B cell (primary cell): ENCODE measurements around the gene MDGA2. TPM values are rescaled to one million over a fixed set of nuclear protein-coding genes. Genes with fewer than 3 reads are reported as not detected.

ENCODE experiments used
- ATAC-seq: fragments of 200-7000 bp; cut with Tn5 transposase; one replicate; pipeline ENCODE4 v1.10.0; 2021; ENCODE audit warnings: low read depth, mild to moderate bottlenecking, moderate number of reproducible peaks, moderate library complexity
- CTCF ChIA-PET: fragments of 350-600 bp; sonication (Branson Sonifier 250); formaldehyde crosslinking; loops from one replicate; lab custom pipeline; 2021; ENCODE audit warnings: antibody characterized with exemption, inconsistent platforms; lab: Charles Lee
- POLR2A ChIA-PET: fragments of 350-600 bp; sonication (Branson Sonifier 250); formaldehyde crosslinking; loops from one replicate; lab custom pipeline; 2021; ENCODE audit warnings: antibody characterized with exemption; lab: Charles Lee
- DNase-seq: peaks from one replicate; pipeline ENCODE4 v3.0.0; 2013
- H2AFZ ChIP-seq: 2 replicates; pipeline ENCODE4 v1.6.1; 2012; ENCODE audit warnings: mild to moderate bottlenecking, low read depth, low read length; ENCODE audit not compliant: insufficient read depth, poor library complexity, severe bottlenecking
- H3K27ac ChIP-seq, 2 donors: 1 replicate in 1 of 2; 2 replicates in 1 of 2; pipeline ENCODE4 v1.5.1; 2012 to 2013; ENCODE audit warnings: low read length in 2 of 2, mild to moderate bottlenecking in 2 of 2, moderate library complexity in 1 of 2
- H3K27me3 ChIP-seq, 4 experiments: fragments of 200-600 bp in 1 of 4; sonication (generic) in 1 of 4; replicated peaks in 1 of 4; 1 replicate in 2 of 4; 2 replicates in 2 of 4; pipeline versions ENCODE4 v1.6.1 to v1.7.0; 2013 to 2016; ENCODE audit warnings: low read length in 3 of 4, mild to moderate bottlenecking in 2 of 4, mixed read lengths in 1 of 4, moderate library complexity in 1 of 4; ENCODE audit not compliant: insufficient read depth in 4 of 4, control insufficient read depth in 3 of 4; ENCODE audit errors: control extremely low read depth in 1 of 4
- H3K36me3 ChIP-seq, 2 experiments: replicated peaks in 1 of 2; 1 replicate in 1 of 2; 2 replicates in 1 of 2; pipeline versions ENCODE4 v1.6.1 to v1.7.1; 2013; ENCODE audit warnings: low read length in 1 of 2; ENCODE audit not compliant: insufficient read depth in 2 of 2, control insufficient read depth in 1 of 2; ENCODE audit errors: control extremely low read depth in 1 of 2, extremely low read depth in 1 of 2
- H3K4me1 ChIP-seq, 2 donors: fragments of 200-600 bp in 1 of 2; sonication (generic) in 1 of 2; 1 replicate in 1 of 2; 2 replicates in 1 of 2; pipeline versions ENCODE4 v1.5.1 to v1.6.1; 2013 to 2017; ENCODE audit warnings: low read length in 2 of 2; ENCODE audit not compliant: control insufficient read depth in 2 of 2, insufficient read depth in 2 of 2
- H3K4me2 ChIP-seq: replicated peaks from 2 replicates; pipeline ENCODE3; 2012; ENCODE audit warnings: mild to moderate bottlenecking, low read depth, low read length; ENCODE audit not compliant: poor library complexity, severe bottlenecking
- H3K4me3 ChIP-seq, 5 experiments: fragments of 200-600 bp in 1 of 5; sonication (generic) in 1 of 5; 1 replicate in 3 of 5; 2 replicates in 2 of 5; pipeline versions ENCODE4 v1.5.1 to v1.7.0; 2011 to 2016; ENCODE audit warnings: low read length in 4 of 5, mild to moderate bottlenecking in 4 of 5, low read depth in 2 of 5, control low read depth in 1 of 5, moderate library complexity in 1 of 5; ENCODE audit not compliant: insufficient read depth in 1 of 5; ENCODE audit errors: control extremely low read depth in 1 of 5, extremely low read depth in 1 of 5
- H3K79me2 ChIP-seq: fragments of 200-600 bp; sonication (generic); one replicate; pipeline ENCODE4 v1.6.0; 2016; ENCODE audit warnings: low read length; ENCODE audit not compliant: control insufficient read depth, insufficient read depth
- H3K9ac ChIP-seq: fragments of 200-600 bp; sonication (generic); 2 replicates; pipeline ENCODE4 v1.6.1; 2017; ENCODE audit warnings: mild to moderate bottlenecking, low read length, moderate library complexity
- H3K9me3 ChIP-seq, 3 donors: one replicate each; pipeline versions ENCODE4 v1.6.1 to v1.7.1; 2013; ENCODE audit warnings: low read length in 2 of 3; ENCODE audit not compliant: control insufficient read depth in 2 of 3, insufficient read depth in 1 of 3; ENCODE audit errors: control extremely low read depth in 1 of 3
- H4K20me1 ChIP-seq: 2 replicates; pipeline ENCODE4 v1.6.0; 2012; ENCODE audit warnings: mild to moderate bottlenecking, low read length; ENCODE audit not compliant: insufficient read depth, control insufficient read depth, poor library complexity, severe bottlenecking
- H3K27ac Mint-ChIP-seq: one replicate; pipeline ENCODE4 v1.8.0; 2021; ENCODE audit warnings: mixed read lengths
- H3K27me3 Mint-ChIP-seq: one replicate; pipeline ENCODE4 v1.8.0; 2021; ENCODE audit warnings: mixed read lengths
- H3K4me1 Mint-ChIP-seq: one replicate; pipeline ENCODE4 v1.8.0; 2021; ENCODE audit warnings: mixed read lengths
- H3K4me3 Mint-ChIP-seq: one replicate; pipeline ENCODE4 v1.8.0; 2021; ENCODE audit warnings: mixed read lengths
- H3K9me3 Mint-ChIP-seq: one replicate; pipeline ENCODE4 v1.8.0; 2022; ENCODE audit warnings: mixed read lengths; ENCODE audit not compliant: insufficient read depth
- CTCF ChIP-seq: fragments of 200-600 bp; IDR thresholded peaks from one replicate; pipeline ENCODE4 v1.8.0; 2022; ENCODE audit warnings: antibody characterized with exemption, mild to moderate bottlenecking
- EZH2 ChIP-seq: IDR thresholded peaks from 2 replicates; pipeline ENCODE4 v1.6.1; 2012; ENCODE audit warnings: borderline replicate concordance, low read depth, mild to moderate bottlenecking, moderate library complexity, low read length; ENCODE audit not compliant: insufficient read depth, poor library complexity, severe bottlenecking
- WGBS: methylation state at CpG from one replicate; pipeline ENCODE4 v1.1.5; 2013; ENCODE audit warnings: missing lambda C conversion rate; ENCODE audit not compliant: insufficient coverage; 5-methylcytosine and 5-hydroxymethylcytosine counted together
- intact Hi-C: fragments of 100-400 bp; cut with micrococcal nuclease; formaldehyde crosslinking; loops from one replicate; pipeline ENCODE4 v1.10.0; 2022
- polyA plus RNA-seq: library from polyadenylated mRNA; depleted of rRNA; stranded (reverse); fragments of >200 nt; gene quantifications from 2 replicates; pipeline ENCODE4 v1.2.3, GENCODE V29; 2012
- total RNA-seq, 2 donors: library from RNA; stranded (reverse); fragments of 120-200 nt in 1 of 2; gene quantifications; 1 replicate in 1 of 2; 2 replicates in 1 of 2; pipeline versions ENCODE4 v1.2.3 to v1.2.4, GENCODE V29; 2013 to 2022

Gene MDGA2
- total and polyA plus RNA-seq, 2 donors (not counting 1 experiment from before 2014, with no cell fraction given): not detected

- DNase-seq (no peak), ATAC-seq (no peak)
- Mint-ChIP-seq H3K27ac (no peak overlapping the region), H3K4me1 (no peaks in the 10 kb centered on the region), H3K27me3 (no peaks in the 10 kb centered on the region), H3K9me3 (peaks cover 5% of the 10 kb centered on the region), H3K4me3 (no peak overlapping the region)
- ChIA-PET POLR2A (no interaction called here), CTCF (no interaction called here)
- H3K9ac ChIP-seq: no peak overlapping the region
- no peak overlapping the region for H3K27ac ChIP-seq
- no peaks in the 10 kb centered on the region for H4K20me1 ChIP-seq
- no peaks in the 10 kb centered on the region for H3K27me3 ChIP-seq
- H3K79me2 ChIP-seq: no peaks in the 10 kb centered on the region
- no peaks in the 10 kb centered on the region for H3K36me3 ChIP-seq
- intact Hi-C loops: no loop called here
- no peaks in the 10 kb centered on the region for H3K4me1 ChIP-seq
- H3K9me3 ChIP-seq: no peaks in the 10 kb centered on the region
- H2AFZ ChIP-seq: no peak overlapping the region
- no CpG with 5 or more reads among the region's 2 CpGs for WGBS
- TF ChIP-seq CTCF: no peak
- TF ChIP-seq EZH2: no peak
- H3K4me2 ChIP-seq: no peak overlapping the region
- H3K4me3 ChIP-seq: no peak overlapping the region
Observed at GRCh38 chr14:47471075-47471474, 204.3 kb downstream of the MDGA2 start.

GRCh38 chr14:47466916-47467315, 208.5 kb downstream of the MDGA2 start:
- Histone ChIP-seq H3K9me3 (no peaks in the 10 kb centered on the region), H2AFZ (no peak overlapping the region), H3K4me2 (no peak overlapping the region), H3K4me1 (no peaks in the 10 kb centered on the region), H4K20me1 (no peaks in the 10 kb centered on the region), H3K4me3 (no peak overlapping the region), H3K27ac (no peak overlapping the region), H3K27me3 (no peaks in the 10 kb centered on the region), H3K79me2 (no peaks in the 10 kb centered on the region), H3K9ac (no peak overlapping the region), H3K36me3 (no peaks in the 10 kb centered on the region)
- H3K9me3 Mint-ChIP-seq: peaks cover 9% of the 10 kb centered on the region
- DNase-seq (no peak), ATAC-seq (no peak)
- H3K27ac Mint-ChIP-seq: no peak overlapping the region
- intact Hi-C loops: no loop called here
- no peaks in the 10 kb centered on the region for H3K27me3 Mint-ChIP-seq
- ChIA-PET POLR2A (no interaction called here), CTCF (no interaction called here)
- no peaks in the 10 kb centered on the region for H3K4me1 Mint-ChIP-seq
- H3K4me3 Mint-ChIP-seq: no peak overlapping the region
- TF ChIP-seq EZH2 (no peak), CTCF (no peak)
